Uterus (tissue), 4 donors: Measurements from ENCODE around the gene RHEX. TPM values are rescaled to one million over a fixed set of nuclear protein-coding genes. Genes with fewer than 3 reads are reported as not detected.

Source experiments
- DNase-seq, 2 donors: peaks; one replicate each; pipeline ENCODE4 v3.0.0-alpha.2; 2019 to 2020
- H3K27ac ChIP-seq, 2 donors: fragments of 200-600 bp; sonication (generic); 1 replicate in 1 of 2; 2 replicates in 1 of 2; pipeline ENCODE4 v1.5.1; 2016 to 2018
- H3K27me3 ChIP-seq, 2 donors: fragments of 200-600 bp; sonication (generic); one replicate each; pipeline ENCODE4 v1.5.1; 2018 to 2019; ENCODE audit warnings: control low read depth in 1 of 2
- H3K36me3 ChIP-seq, 2 donors: fragments of 200-600 bp; sonication (generic); one replicate each; pipeline ENCODE4 v1.5.1; 2019; ENCODE audit warnings: control low read depth in 1 of 2
- H3K4me1 ChIP-seq, 2 donors: fragments of 200-600 bp; sonication (generic); one replicate each; pipeline ENCODE4 v1.5.1; 2018 to 2019; ENCODE audit warnings: control low read depth in 1 of 2
- H3K4me3 ChIP-seq, 2 donors: fragments of 200-600 bp; sonication (generic); 1 replicate in 1 of 2; 2 replicates in 1 of 2; pipeline ENCODE4 v1.5.1; 2018 to 2019; ENCODE audit warnings: mild to moderate bottlenecking in 1 of 2
- H3K9me3 ChIP-seq, 2 donors: fragments of 200-600 bp; sonication (generic); one replicate each; pipeline ENCODE4 v1.5.1; 2019; ENCODE audit warnings: control low read depth in 1 of 2
- CTCF ChIP-seq, 4 experiments: fragments of 200-600 bp in 2 of 4; fragments of 450-650 bp in 2 of 4; sonication (generic) in 2 of 4; IDR thresholded peaks; one replicate each; pipeline ENCODE4 v1.5.1; 2016 to 2019; ENCODE audit warnings: antibody characterized with exemption in 4 of 4, mild to moderate bottlenecking in 2 of 4, moderate library complexity in 1 of 4
- POLR2A ChIP-seq, 2 donors: fragments of 450-650 bp; IDR thresholded peaks; one replicate each; pipeline ENCODE4 v1.6.1; 2016; ENCODE audit warnings: antibody characterized with exemption in 2 of 2, mild to moderate bottlenecking in 1 of 2, moderate library complexity in 1 of 2
- intact Hi-C: fragments of 100-400 bp; cut with DNase I; formaldehyde crosslinking; loops from one replicate; pipeline ENCODE4 v1.15.1; 2023; ENCODE audit warnings: low total_unique reads
- total RNA-seq, 4 donors: library from RNA; depleted of rRNA in 3 of 4; stranded (reverse); fragments of >200 nt in 3 of 4; gene quantifications; one replicate each; pipeline versions ENCODE4 v1.1.0 to v1.2.4, GENCODE V29; 2014 to 2023
- donor health status: DM: yes; HTN: yes; CAD: no.

Gene RHEX
- total RNA-seq, 4 donors from 2014 or later, result 3.6 to 6.4 (median 5.6) TPM; not detected in 1

- Histone ChIP-seq H3K27ac (no peak overlapping the region), H3K27me3 (no peaks in the 10 kb centered on the region), H3K4me1 (no peaks in the 10 kb centered on the region), H3K4me3 (no peak overlapping the region), H3K9me3 (no peaks in the 10 kb centered on the region), H3K36me3 (no peaks in the 10 kb centered on the region)
- DNase-seq, result no peak
- TF ChIP-seq CTCF (IDR thresholded peaks at IDR 0.05) (no peak), POLR2A (IDR thresholded peaks at IDR 0.05) (no peak)
- intact Hi-C loops, result no loop called here
These were observed 36.4 kb downstream of the RHEX start for GRCh38 chr1:206089341-206089740.

GRCh38 chr1:206094024-206094423, 41.1 kb downstream of the RHEX start:
- no peak for TF ChIP-seq POLR2A (IDR thresholded peaks at IDR 0.05)
- TF ChIP-seq CTCF (IDR thresholded peaks at IDR 0.05), result no peak
- Histone ChIP-seq H3K4me1 (no peaks in the 10 kb centered on the region), H3K9me3 (no peaks in the 10 kb centered on the region), H3K36me3 (no peaks in the 10 kb centered on the region), H3K27ac (no peak overlapping the region), H3K27me3 (no peaks in the 10 kb centered on the region), H3K4me3 (no peak overlapping the region)
- intact Hi-C loops, result no loop called here
- no peak for DNase-seq

GRCh38 chr1:206097381-206097780, 44.4 kb downstream of the RHEX start:
- Histone ChIP-seq H3K4me3 (no peak overlapping the region), H3K9me3 (no peaks in the 10 kb centered on the region), H3K4me1 (no peaks in the 10 kb centered on the region), H3K27ac (no peak overlapping the region), H3K36me3 (no peaks in the 10 kb centered on the region), H3K27me3 (no peaks in the 10 kb centered on the region)
- intact Hi-C loops, result no loop called here
- TF ChIP-seq CTCF (IDR thresholded peaks at IDR 0.05) (no peak), POLR2A (IDR thresholded peaks at IDR 0.05) (no peak)
- no peak for DNase-seq

GRCh38 chr1:206098242-206098919, 45.4 kb downstream of the RHEX start:
- Histone ChIP-seq H3K27me3 (no peaks in the 10 kb centered on the region), H3K36me3 (no peaks in the 10 kb centered on the region), H3K27ac (no peak overlapping the region), H3K9me3 (no peaks in the 10 kb centered on the region), H3K4me3 (no peak overlapping the region), H3K4me1 (no peaks in the 10 kb centered on the region)
- no peak for DNase-seq
- intact Hi-C loops, result no loop called here
- TF ChIP-seq POLR2A (IDR thresholded peaks at IDR 0.05) (no peak), CTCF (IDR thresholded peaks at IDR 0.05) (no peak)

GRCh38 chr1:206100226-206100815, 47.3 kb downstream of the RHEX start:
- Histone ChIP-seq H3K4me1 (no peaks in the 10 kb centered on the region), H3K36me3 (no peaks in the 10 kb centered on the region), H3K4me3 (no peak overlapping the region), H3K27ac (no peak overlapping the region), H3K9me3 (no peaks in the 10 kb centered on the region), H3K27me3 (no peaks in the 10 kb centered on the region)
- no peak for DNase-seq
- intact Hi-C loops, result loop anchor here (10.0 kb wide), 2 partner anchors 116 to 306 kb away; no protein-coding TSS in a partner anchor
- TF ChIP-seq CTCF (IDR thresholded peaks at IDR 0.05) (no peak), POLR2A (IDR thresholded peaks at IDR 0.05) (no peak)
